Liver (tissue), 9 donors: ENCODE results near the gene JAKMIP1. TPM values are rescaled to one million over a fixed set of nuclear protein-coding genes. Genes with fewer than 3 reads are reported as not detected.
"Not testable (repeated sequence)": the region's sequence is repeated elsewhere in the genome, so short reads cannot be mapped to it uniquely, and the experiment has no call there.

Source experiments
- DNase-seq: peaks from one replicate; pipeline ENCODE4 v3.0.0-alpha.2; 2017; ENCODE audit warnings: low spot score
- H3K27ac ChIP-seq, 2 donors: one replicate each; pipeline ENCODE4 v1.7.0; 2013; ENCODE audit warnings: inconsistent platforms in 2 of 2, low read length in 2 of 2, control low read depth in 1 of 2, low read depth in 1 of 2, mild to moderate bottlenecking in 1 of 2
- H3K27me3 ChIP-seq, 4 donors: one replicate each; pipeline versions ENCODE4 v1.6.1 to v1.7.0; 2013; ENCODE audit warnings: low read length in 3 of 4, inconsistent platforms in 1 of 4, mild to moderate bottlenecking in 1 of 4, moderate library complexity in 1 of 4; ENCODE audit not compliant: control insufficient read depth in 4 of 4, insufficient read depth in 4 of 4
- H3K36me3 ChIP-seq, 4 donors: one replicate each; pipeline versions ENCODE4 v1.6.1 to v1.7.0; 2013; ENCODE audit warnings: low read length in 3 of 4, mild to moderate bottlenecking in 3 of 4, low read depth in 1 of 4, moderate library complexity in 1 of 4; ENCODE audit not compliant: control insufficient read depth in 4 of 4, insufficient read depth in 3 of 4
- H3K4me1 ChIP-seq, 4 donors: one replicate each; pipeline versions ENCODE4 v1.6.1 to v1.7.0; 2013; ENCODE audit warnings: low read length in 3 of 4, mild to moderate bottlenecking in 3 of 4, moderate library complexity in 1 of 4; ENCODE audit not compliant: control insufficient read depth in 4 of 4, insufficient read depth in 4 of 4
- H3K4me3 ChIP-seq, 3 donors: one replicate each; pipeline versions ENCODE4 v1.6.1 to v1.7.0; 2013; ENCODE audit warnings: low read length in 3 of 3, control low read depth in 1 of 3, low read depth in 1 of 3, mild to moderate bottlenecking in 1 of 3
- H3K9ac ChIP-seq, 2 donors: one replicate each; pipeline ENCODE4 v1.7.0; 2013; ENCODE audit warnings: low read length in 2 of 2, mild to moderate bottlenecking in 2 of 2, moderate library complexity in 2 of 2, control low read depth in 1 of 2, low read depth in 1 of 2
- H3K9me3 ChIP-seq, 4 donors: one replicate each; pipeline versions ENCODE4 v1.6.1 to v1.7.0; 2013; ENCODE audit warnings: low read length in 3 of 4; ENCODE audit not compliant: control insufficient read depth in 4 of 4
- ATF3 ChIP-seq: IDR thresholded peaks from 2 replicates; pipeline ENCODE4 v1.6.1; 2016; ENCODE audit warnings: antibody characterized with exemption
- FOXA2 ChIP-seq: IDR thresholded peaks from 2 replicates; pipeline ENCODE4 v1.6.1; 2016; ENCODE audit warnings: antibody characterized with exemption
- JUND ChIP-seq, 2 donors: IDR thresholded peaks; 2 replicates each; pipeline ENCODE4 v1.6.1; 2016; ENCODE audit warnings: antibody characterized with exemption in 2 of 2
- RAD21 ChIP-seq, 2 donors: IDR thresholded peaks; 2 replicates each; pipeline ENCODE4 v1.6.1; 2016; ENCODE audit warnings: antibody characterized with exemption in 2 of 2, mild to moderate bottlenecking in 2 of 2
- RXRA ChIP-seq, 2 donors: IDR thresholded peaks; 2 replicates each; pipeline ENCODE4 v1.6.1; 2017 to 2018; ENCODE audit warnings: antibody characterized with exemption in 2 of 2, mild to moderate bottlenecking in 1 of 2
- ZBTB33 ChIP-seq: IDR thresholded peaks from 2 replicates; pipeline ENCODE4 v1.6.1; 2016; ENCODE audit warnings: antibody characterized with exemption
- WGBS: extraction: QIAGEN DNeasy Blood & Tissue Kit; methylation state at CpG from one replicate; pipeline ENCODE4 v1.1.7; 2013; 5-methylcytosine and 5-hydroxymethylcytosine counted together
- polyA plus RNA-seq, 2 donors: library from polyadenylated mRNA; stranded (reverse) in 1 of 2; unstranded in 1 of 2; fragments of 200-250 nt in 1 of 2; fragments of >200 nt in 1 of 2; fragmentation: Nextera tagmentation in 1 of 2; extraction: Ambion mirVana in 1 of 2; gene quantifications; one replicate each; pipeline versions ENCODE4 v1.2.1 to v1.2.3, GENCODE V29; 2013 to 2015
- total RNA-seq, 2 donors: library from RNA; depleted of rRNA; stranded (reverse); fragments of >200 nt; gene quantifications; one replicate each; pipeline ENCODE4 v1.2.3, GENCODE V29; 2014
- TF ChIP-seq, protein P1 (sequence below): IDR thresholded peaks from 2 replicates; pipeline ENCODE4 v1.6.1; 2016; ENCODE audit warnings: antibody characterized with exemption
- TF ChIP-seq, protein P2 (sequence below): fragments of 150-350 bp; IDR thresholded peaks from 2 replicates; pipeline ENCODE4 v1.5.1; 2017; ENCODE audit warnings: improper control_type of control experiment, low read depth, low read length; ENCODE audit not compliant: missing input control
- TF ChIP-seq, protein P3 (sequence below): IDR thresholded peaks from 2 replicates; pipeline ENCODE4 v1.6.1; 2016; ENCODE audit warnings: antibody characterized with exemption, mild to moderate bottlenecking
- donor health status: healthy.
- donor health status: healthy.
- donor health status: healthy.
- donor health status: healthy.
- donor health status: healthy.

The JAKMIP1 gene
- total and polyA plus RNA-seq, 4 donors: 0.08 to 0.50 TPM; not detected in 2

GRCh38 chr4:6142511-6142910 lies 57.8 kb downstream of the JAKMIP1 start:
- Histone ChIP-seq H3K9ac (no peak overlapping the region), H3K9me3 (peaks cover 0 to 3% (median 2%) of the 10 kb centered on the region in 4 donors), H3K4me3 (no peak overlapping the region), H3K27me3 (peaks cover 0 to 4% (median 0%) of the 10 kb centered on the region in 4 donors), H3K27ac (no peak overlapping the region), H3K4me1 (no peaks in the 10 kb centered on the region), H3K36me3 (no peaks in the 10 kb centered on the region)
- no peak for DNase-seq
- no peak for TF ChIP-seq RAD21 (IDR thresholded peaks at IDR 0.05)
- no peak for TF ChIP-seq ATF3
- 85% methylated on average over 7 of the region's 7 CpGs for WGBS

- no peaks in the 10 kb centered on the region for H3K4me1 ChIP-seq
- H3K27ac ChIP-seq: no peak overlapping the region
- H3K4me3 ChIP-seq: no peak overlapping the region
- H3K27me3 ChIP-seq: peaks cover 0 to 3% (median 0%) of the 10 kb centered on the region in 4 donors
- H3K9ac ChIP-seq: no peak overlapping the region
- H3K9me3 ChIP-seq: peaks cover 0 to 3% (median 1%) of the 10 kb centered on the region in 4 donors
- WGBS: 78% methylated on average over 9 of the region's 9 CpGs
- TF ChIP-seq RAD21 (IDR thresholded peaks at IDR 0.05): no peak
- no peak for TF ChIP-seq JUND (IDR thresholded peaks at IDR 0.05)
- no peak for TF ChIP-seq ZBTB33
- TF ChIP-seq, protein P1, sequence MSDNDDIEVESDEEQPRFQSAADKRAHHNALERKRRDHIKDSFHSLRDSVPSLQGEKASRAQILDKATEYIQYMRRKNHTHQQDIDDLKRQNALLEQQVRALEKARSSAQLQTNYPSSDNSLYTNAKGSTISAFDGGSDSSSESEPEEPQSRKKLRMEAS: no peak
- no peak for TF ChIP-seq RXRA (IDR thresholded peaks at IDR 0.05)
- TF ChIP-seq, protein P2, sequence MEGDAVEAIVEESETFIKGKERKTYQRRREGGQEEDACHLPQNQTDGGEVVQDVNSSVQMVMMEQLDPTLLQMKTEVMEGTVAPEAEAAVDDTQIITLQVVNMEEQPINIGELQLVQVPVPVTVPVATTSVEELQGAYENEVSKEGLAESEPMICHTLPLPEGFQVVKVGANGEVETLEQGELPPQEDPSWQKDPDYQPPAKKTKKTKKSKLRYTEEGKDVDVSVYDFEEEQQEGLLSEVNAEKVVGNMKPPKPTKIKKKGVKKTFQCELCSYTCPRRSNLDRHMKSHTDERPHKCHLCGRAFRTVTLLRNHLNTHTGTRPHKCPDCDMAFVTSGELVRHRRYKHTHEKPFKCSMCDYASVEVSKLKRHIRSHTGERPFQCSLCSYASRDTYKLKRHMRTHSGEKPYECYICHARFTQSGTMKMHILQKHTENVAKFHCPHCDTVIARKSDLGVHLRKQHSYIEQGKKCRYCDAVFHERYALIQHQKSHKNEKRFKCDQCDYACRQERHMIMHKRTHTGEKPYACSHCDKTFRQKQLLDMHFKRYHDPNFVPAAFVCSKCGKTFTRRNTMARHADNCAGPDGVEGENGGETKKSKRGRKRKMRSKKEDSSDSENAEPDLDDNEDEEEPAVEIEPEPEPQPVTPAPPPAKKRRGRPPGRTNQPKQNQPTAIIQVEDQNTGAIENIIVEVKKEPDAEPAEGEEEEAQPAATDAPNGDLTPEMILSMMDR: no peak
- TF ChIP-seq, protein P3, sequence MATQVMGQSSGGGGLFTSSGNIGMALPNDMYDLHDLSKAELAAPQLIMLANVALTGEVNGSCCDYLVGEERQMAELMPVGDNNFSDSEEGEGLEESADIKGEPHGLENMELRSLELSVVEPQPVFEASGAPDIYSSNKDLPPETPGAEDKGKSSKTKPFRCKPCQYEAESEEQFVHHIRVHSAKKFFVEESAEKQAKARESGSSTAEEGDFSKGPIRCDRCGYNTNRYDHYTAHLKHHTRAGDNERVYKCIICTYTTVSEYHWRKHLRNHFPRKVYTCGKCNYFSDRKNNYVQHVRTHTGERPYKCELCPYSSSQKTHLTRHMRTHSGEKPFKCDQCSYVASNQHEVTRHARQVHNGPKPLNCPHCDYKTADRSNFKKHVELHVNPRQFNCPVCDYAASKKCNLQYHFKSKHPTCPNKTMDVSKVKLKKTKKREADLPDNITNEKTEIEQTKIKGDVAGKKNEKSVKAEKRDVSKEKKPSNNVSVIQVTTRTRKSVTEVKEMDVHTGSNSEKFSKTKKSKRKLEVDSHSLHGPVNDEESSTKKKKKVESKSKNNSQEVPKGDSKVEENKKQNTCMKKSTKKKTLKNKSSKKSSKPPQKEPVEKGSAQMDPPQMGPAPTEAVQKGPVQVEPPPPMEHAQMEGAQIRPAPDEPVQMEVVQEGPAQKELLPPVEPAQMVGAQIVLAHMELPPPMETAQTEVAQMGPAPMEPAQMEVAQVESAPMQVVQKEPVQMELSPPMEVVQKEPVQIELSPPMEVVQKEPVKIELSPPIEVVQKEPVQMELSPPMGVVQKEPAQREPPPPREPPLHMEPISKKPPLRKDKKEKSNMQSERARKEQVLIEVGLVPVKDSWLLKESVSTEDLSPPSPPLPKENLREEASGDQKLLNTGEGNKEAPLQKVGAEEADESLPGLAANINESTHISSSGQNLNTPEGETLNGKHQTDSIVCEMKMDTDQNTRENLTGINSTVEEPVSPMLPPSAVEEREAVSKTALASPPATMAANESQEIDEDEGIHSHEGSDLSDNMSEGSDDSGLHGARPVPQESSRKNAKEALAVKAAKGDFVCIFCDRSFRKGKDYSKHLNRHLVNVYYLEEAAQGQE: no peak
- TF ChIP-seq FOXA2: no peak
- H3K36me3 ChIP-seq: no peaks in the 10 kb centered on the region
- DNase-seq: no peak
Measured at GRCh38 chr4:6141554-6141953, 58.8 kb downstream of the JAKMIP1 start.

DNA sequence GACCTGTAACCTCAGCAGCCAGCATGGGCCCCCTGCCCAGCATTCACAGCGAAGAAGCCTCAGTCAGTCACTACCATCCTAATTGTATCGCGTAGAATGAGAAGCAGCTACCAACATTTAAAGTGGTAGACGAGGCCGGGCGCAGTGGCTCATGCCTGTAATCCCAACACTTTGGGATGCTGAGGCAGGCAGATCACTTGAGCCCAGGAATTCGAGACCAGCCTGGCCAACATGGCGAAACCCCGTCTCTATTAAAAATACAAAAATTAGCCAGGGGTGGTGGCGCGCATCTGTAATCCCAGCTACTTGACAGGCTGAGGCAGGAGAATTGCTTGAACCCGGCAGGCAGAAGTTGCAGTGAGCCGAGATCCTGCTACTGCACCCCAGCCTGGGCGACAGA lies 59.3 kb downstream of the JAKMIP1 start:
- not testable (repeated sequence) for DNase-seq, H3K9ac ChIP-seq, H3K4me1 ChIP-seq, H3K9me3 ChIP-seq, H3K36me3 ChIP-seq, H3K4me3 ChIP-seq, H3K27me3 ChIP-seq, H3K27ac ChIP-seq
- WGBS: 91% methylated on average over 14 of the region's 14 CpGs
